H1 (cell line): Measurements from ENCODE around the gene TCEAL1. TPM values are rescaled to one million over a fixed set of nuclear protein-coding genes. Genes with fewer than 3 reads are reported as not detected.

Source experiments
- CTCF ChIA-PET: fragments of 300-600 bp; sonication (Branson Sonifier 250); formaldehyde crosslinking; loops from one replicate; lab custom pipeline; 2021; ENCODE audit not compliant: partially characterized antibody; lab: Charles Lee
- POLR2A ChIA-PET: fragments of 300-600 bp; sonication (Branson Sonifier 250); formaldehyde crosslinking; loops from one replicate; lab custom pipeline; 2021; ENCODE audit warnings: inconsistent platforms; ENCODE audit not compliant: partially characterized antibody; lab: Charles Lee
- DNase-seq, 2 experiments: peaks; one replicate each; pipeline versions ENCODE4 v3.0.0 to v3.0.0-alpha.2; 2010 to 2022; ENCODE audit warnings: low spot score in 2 of 2, low read depth in 1 of 2, mixed read lengths in 1 of 2
- FAIRE-seq: peaks from 2 replicates; lab custom pipeline; 2011; peaks lifted over from hg19 to GRCh38; lab: Jason Lieb, UNC
- H2AFZ ChIP-seq: 2 replicates; pipeline ENCODE4 v1.8.1; 2012; ENCODE audit warnings: low read length, inconsistent platforms
- H2AK5ac ChIP-seq: 2 replicates; pipeline ENCODE4 v1.6.1; 2013; ENCODE audit warnings: low read depth, low read length
- H2BK120ac ChIP-seq: replicated peaks from 2 replicates; pipeline ENCODE3; 2013; ENCODE audit warnings: low read depth, low read length, inconsistent platforms
- H2BK12ac ChIP-seq: 2 replicates; pipeline ENCODE4 v1.6.1; 2013; ENCODE audit warnings: low read depth, low read length
- H2BK15ac ChIP-seq: 2 replicates; pipeline ENCODE4 v1.6.1; 2013; ENCODE audit warnings: low read length
- H2BK20ac ChIP-seq: 2 replicates; pipeline ENCODE4 v1.6.1; 2013; ENCODE audit warnings: low read length
- H2BK5ac ChIP-seq: 2 replicates; pipeline ENCODE4 v1.6.1; 2013; ENCODE audit warnings: low read depth, low read length
- H3K14ac ChIP-seq: 2 replicates; pipeline ENCODE4 v1.6.1; 2013; ENCODE audit warnings: inconsistent platforms; ENCODE audit not compliant: insufficient read length
- H3K18ac ChIP-seq: 2 replicates; pipeline ENCODE4 v1.6.1; 2013; ENCODE audit warnings: low read length; ENCODE audit errors: extremely low read depth
- H3K23ac ChIP-seq: 2 replicates; pipeline ENCODE4 v1.6.1; 2013; ENCODE audit warnings: inconsistent platforms; ENCODE audit not compliant: insufficient read length
- H3K23me2 ChIP-seq: 2 replicates; pipeline ENCODE4 v1.6.1; 2013; ENCODE audit warnings: low read depth, low read length
- H3K27ac ChIP-seq: 2 replicates; pipeline ENCODE4 v1.6.1; 2011; ENCODE audit warnings: low read depth, low read length, inconsistent platforms
- H3K27me3 ChIP-seq, 4 experiments: replicated peaks in 1 of 4; 1 replicate in 1 of 4; 2 replicates in 3 of 4; pipeline versions ENCODE4 v1.6.1 to v1.8.1; 2011 to 2013; ENCODE audit warnings: low read length in 3 of 4, mild to moderate bottlenecking in 3 of 4, inconsistent platforms in 2 of 4, mixed read lengths in 2 of 4, moderate library complexity in 1 of 4; ENCODE audit not compliant: control insufficient read depth in 3 of 4, insufficient read depth in 3 of 4; ENCODE audit errors: extremely low read depth in 1 of 4
- H3K36me3 ChIP-seq, 4 experiments: 2 replicates each; pipeline versions ENCODE4 v1.6.1 to v1.8.1; 2011 to 2013; ENCODE audit warnings: mild to moderate bottlenecking in 4 of 4, low read length in 3 of 4, moderate library complexity in 2 of 4, control low read depth in 1 of 4, inconsistent platforms in 1 of 4; ENCODE audit not compliant: insufficient read depth in 4 of 4, control insufficient read depth in 2 of 4
- H3K4ac ChIP-seq: replicated peaks from 2 replicates; pipeline ENCODE3; 2013; ENCODE audit warnings: low read length, low read depth, mixed read lengths, inconsistent platforms; ENCODE audit not compliant: insufficient read length
- H3K4me1 ChIP-seq, 4 experiments: replicated peaks in 1 of 4; 1 replicate in 1 of 4; 2 replicates in 3 of 4; pipeline versions ENCODE4 v1.6.1 to v1.8.1; 2011 to 2013; ENCODE audit warnings: low read length in 3 of 4, inconsistent platforms in 2 of 4, mixed read lengths in 1 of 4; ENCODE audit not compliant: insufficient read depth in 4 of 4, control insufficient read depth in 3 of 4
- H3K4me2 ChIP-seq, 2 experiments: 2 replicates each; pipeline versions ENCODE4 v1.6.1 to v1.8.1; 2011 to 2013; ENCODE audit warnings: low read depth in 2 of 2, low read length in 2 of 2, control low read depth in 1 of 2, inconsistent platforms in 1 of 2, mild to moderate bottlenecking in 1 of 2; ENCODE audit not compliant: insufficient read depth in 1 of 2
- H3K4me3 ChIP-seq, 4 experiments: fragments of 200-600, 300-600 bp in 1 of 4; sonication (generic), shearing (Covaris generic), sonication (Bioruptor Twin) in 1 of 4; 2 replicates each; pipeline versions ENCODE4 v1.5.1 to v1.8.1; 2011 to 2016; ENCODE audit warnings: low read length in 4 of 4, low read depth in 3 of 4, control low read depth in 2 of 4, inconsistent platforms in 2 of 4, mild to moderate bottlenecking in 2 of 4, mixed read lengths in 1 of 4, moderate library complexity in 1 of 4; ENCODE audit not compliant: insufficient read depth in 2 of 4; ENCODE audit errors: extremely low read depth in 1 of 4
- H3K56ac ChIP-seq: replicated peaks from 2 replicates; pipeline ENCODE3; 2013; ENCODE audit warnings: low read depth, mild to moderate bottlenecking, mixed read lengths, low read length, inconsistent platforms; ENCODE audit not compliant: insufficient read length
- H3K79me1 ChIP-seq: 2 replicates; pipeline ENCODE4 v1.6.1; 2013; ENCODE audit warnings: low read depth, low read length, control low read depth
- H3K79me2 ChIP-seq, 2 experiments: 2 replicates each; pipeline versions ENCODE4 v1.6.1 to v1.8.1; 2012 to 2013; ENCODE audit warnings: low read length in 2 of 2, mild to moderate bottlenecking in 2 of 2, inconsistent platforms in 1 of 2; ENCODE audit not compliant: insufficient read depth in 2 of 2, control insufficient read depth in 1 of 2
- H3K9ac ChIP-seq, 4 experiments: replicated peaks in 1 of 4; 1 replicate in 1 of 4; 2 replicates in 3 of 4; pipeline versions ENCODE4 v1.6.1 to v1.8.1; 2011 to 2013; ENCODE audit warnings: low read depth in 3 of 4, low read length in 3 of 4, control low read depth in 2 of 4, mild to moderate bottlenecking in 2 of 4, moderate library complexity in 2 of 4, inconsistent platforms in 1 of 4; ENCODE audit errors: extremely low read depth in 1 of 4
- H3K9me3 ChIP-seq, 2 experiments: 2 replicates each; pipeline versions ENCODE4 v1.6.1 to v1.8.1; 2012 to 2013; ENCODE audit warnings: mild to moderate bottlenecking in 2 of 2, moderate library complexity in 2 of 2, control low read depth in 1 of 2, inconsistent platforms in 1 of 2, low read depth in 1 of 2, low read length in 1 of 2, mixed read lengths in 1 of 2; ENCODE audit not compliant: insufficient read depth in 2 of 2
- H4K20me1 ChIP-seq, 2 experiments: replicated peaks in 1 of 2; 2 replicates each; pipeline versions ENCODE3 to v1.8.1; 2011 to 2013; ENCODE audit warnings: inconsistent platforms in 2 of 2, low read length in 2 of 2, mild to moderate bottlenecking in 1 of 2; ENCODE audit not compliant: insufficient read depth in 2 of 2, control insufficient read depth in 1 of 2
- H4K5ac ChIP-seq: 2 replicates; pipeline ENCODE4 v1.6.1; 2013; ENCODE audit warnings: low read length, low read depth, mixed read lengths, inconsistent platforms; ENCODE audit not compliant: insufficient read length
- H4K8ac ChIP-seq: 2 replicates; pipeline ENCODE4 v1.8.0; 2013; ENCODE audit warnings: mild to moderate bottlenecking, moderate library complexity, low read length, inconsistent platforms; ENCODE audit not compliant: insufficient read depth; ENCODE audit errors: extremely low read depth
- H4K91ac ChIP-seq: replicated peaks from 2 replicates; pipeline ENCODE3; 2013; ENCODE audit warnings: low read length, mixed read lengths, inconsistent platforms; ENCODE audit not compliant: insufficient read length
- BRCA1 ChIP-seq: IDR thresholded peaks from 2 replicates; pipeline ENCODE4 v1.6.1; 2012; ENCODE audit warnings: low read depth, low read length, improper control_type of control experiment
- CHD1 ChIP-seq: IDR thresholded peaks from 2 replicates; pipeline ENCODE4 v1.6.1; 2012; ENCODE audit warnings: low read depth, low read length, improper control_type of control experiment
- CTCF ChIP-seq, 3 experiments: IDR thresholded peaks; 1 replicate in 2 of 3; 2 replicates in 1 of 3; pipeline versions ENCODE4 v1.5.1 to v1.6.1; 2011; ENCODE audit warnings: low read length in 3 of 3, mild to moderate bottlenecking in 3 of 3, inconsistent platforms in 2 of 3, low read depth in 1 of 3, moderate library complexity in 1 of 3; ENCODE audit not compliant: insufficient read depth in 1 of 3; ENCODE audit errors: control extremely low read depth in 1 of 3
- HDAC2 ChIP-seq, 2 experiments: fragments of 300-600 bp in 1 of 2; sonication (generic) in 1 of 2; IDR thresholded peaks; 2 replicates each; pipeline ENCODE4 v1.6.1; 2011 to 2012; ENCODE audit warnings: low read depth in 2 of 2, low read length in 2 of 2, mild to moderate bottlenecking in 2 of 2, moderate library complexity in 2 of 2, borderline replicate concordance in 1 of 2, inconsistent platforms in 1 of 2
- KDM5A ChIP-seq: fragments of 200-600 bp; IDR thresholded peaks from 2 replicates; pipeline ENCODE4 v1.7.1; 2012; ENCODE audit warnings: mild to moderate bottlenecking, low read length, inconsistent platforms, mixed read lengths
- NRF1 ChIP-seq: IDR thresholded peaks from 2 replicates; pipeline ENCODE4 v1.6.1; 2011; ENCODE audit warnings: mild to moderate bottlenecking, low read depth, low read length, improper control_type of control experiment
- PHF8 ChIP-seq: fragments of 200-600 bp; sonication (generic); conservative IDR thresholded peaks from 2 replicates; pipeline ENCODE4 v1.7.1; 2012; ENCODE audit warnings: low read depth, mild to moderate bottlenecking, inconsistent platforms, low read length, moderate library complexity
- RFX5 ChIP-seq: IDR thresholded peaks from 2 replicates; pipeline ENCODE4 v1.6.1; 2011; ENCODE audit warnings: low read depth, low read length, improper control_type of control experiment, borderline replicate concordance
- RXRA ChIP-seq: IDR thresholded peaks from 2 replicates; pipeline ENCODE4 v1.6.1; 2011; ENCODE audit warnings: low read depth, mild to moderate bottlenecking, low read length, moderate library complexity; ENCODE audit not compliant: insufficient read depth
- TBP ChIP-seq: IDR thresholded peaks from 2 replicates; pipeline ENCODE4 v1.6.1; 2011; ENCODE audit warnings: low read depth, low read length, improper control_type of control experiment
- TEAD4 ChIP-seq: IDR thresholded peaks from 2 replicates; pipeline ENCODE4 v1.6.1; 2012; ENCODE audit warnings: low read depth, low read length, inconsistent platforms, mixed read lengths
- WGBS, 2 experiments: shearing (Covaris generic) in 1 of 2; methylation state at CpG; one replicate each; pipeline versions ENCODE4 v1.1.6 to v1.1.7; 2013 to 2015; ENCODE audit warnings: low lambda C conversion rate in 2 of 2, mixed read lengths in 2 of 2, inconsistent platforms in 1 of 2, low coverage in 1 of 2, missing lambda C conversion rate in 1 of 2; ENCODE audit not compliant: insufficient replicate concordance in 2 of 2, insufficient coverage in 1 of 2, insufficient read length in 1 of 2; ENCODE audit errors: extremely low coverage in 1 of 2, missing lambda C conversion rate in 1 of 2; 5-methylcytosine and 5-hydroxymethylcytosine counted together
- polyA plus RNA-seq, 7 experiments: library from polyadenylated mRNA; depleted of rRNA in 3 of 7; stranded (reverse) in 5 of 7; unstranded in 2 of 7; fragments of >200 nt in 5 of 7; fragments of 200-250 nt in 2 of 7; gene quantifications; 1 replicate in 5 of 7; 2 replicates in 1 of 7; 4 replicates in 1 of 7; pipeline versions ENCODE4 v1.2.1 to v1.2.3, GENCODE V29; 2011 to 2013; ENCODE audit warnings: missing spikeins in 2 of 7, mixed read lengths in 2 of 7
- total RNA-seq: library from RNA; stranded (reverse); fragmentation: NEBNext Ultra II Directional; extraction: Animal tissue kit (Norgen Biotek cat#: 25700); gene quantifications from 2 replicates; pipeline ENCODE4 v1.2.1, GENCODE V29; 2021
- TF ChIP-seq, protein P1 (sequence below): IDR thresholded peaks from 2 replicates; pipeline ENCODE4 v1.6.1; 2012; ENCODE audit warnings: inconsistent platforms

The TCEAL1 gene
- total and polyA plus RNA-seq, 2 of the 8 experiments (the other 6 are each of a cell fraction or from before 2014, with no cell fraction given) = 3.9 to 4.1 TPM

GRCh38 chrX:103656617-103657016, 27.8 kb downstream of the TCEAL1 start:
- H2BK5ac ChIP-seq = no peak overlapping the region
- H4K20me1 ChIP-seq = no peaks in the 10 kb centered on the region
- H3K27ac ChIP-seq = no peak overlapping the region
- FAIRE-seq = no peak
- H3K14ac ChIP-seq = no peak overlapping the region
- 86% methylated on average over 3 of the region's 3 CpGs; no CpG with 5 or more reads in 1 of the 2 experiments for WGBS, 2 experiments
- no peaks in the 10 kb centered on the region for H3K79me2 ChIP-seq
- no peak overlapping the region for H3K4me2 ChIP-seq
- no peaks in the 10 kb centered on the region for H3K9me3 ChIP-seq
- no peaks in the 10 kb centered on the region for H3K4me1 ChIP-seq
- H2AFZ ChIP-seq = no peak overlapping the region
- H4K8ac ChIP-seq = no peak overlapping the region
- CTCF ChIA-PET = no interaction called here
- H3K9ac ChIP-seq = no peak overlapping the region
- H3K23me2 ChIP-seq = no peaks in the 10 kb centered on the region
- no peak for DNase-seq
- no peak for TF ChIP-seq TEAD4
- TF ChIP-seq, protein P1, sequence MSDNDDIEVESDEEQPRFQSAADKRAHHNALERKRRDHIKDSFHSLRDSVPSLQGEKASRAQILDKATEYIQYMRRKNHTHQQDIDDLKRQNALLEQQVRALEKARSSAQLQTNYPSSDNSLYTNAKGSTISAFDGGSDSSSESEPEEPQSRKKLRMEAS = no peak
- TF ChIP-seq TBP = no peak
- TF ChIP-seq RXRA = no peak
- TF ChIP-seq CHD1 = no peak
- no peak for TF ChIP-seq HDAC2 (IDR thresholded peaks at IDR 0.05; ENCODE audit: borderline replicate concordance in 1 of 2, low read depth in 2 of 2, low read length in 2 of 2)
- TF ChIP-seq NRF1 = no peak
- TF ChIP-seq RFX5 = no peak
- TF ChIP-seq PHF8 = no peak
- TF ChIP-seq CTCF (IDR thresholded peaks at IDR 0.05; ENCODE audit: control extremely low read depth in 1 of 3, insufficient read depth in 1 of 3, low read depth in 1 of 3, low read length in 3 of 3) = no peak
- TF ChIP-seq KDM5A = no peak
- no peak for TF ChIP-seq BRCA1
- no peak overlapping the region for H3K23ac ChIP-seq
- no peak overlapping the region for H3K4me3 ChIP-seq
- POLR2A ChIA-PET = interaction anchor here (1.6 kb wide), 1 partner anchor 29 kb away, joined by 6 read pairs; no protein-coding TSS in a partner anchor
- no peak overlapping the region for H4K5ac ChIP-seq
- no peak overlapping the region for H2BK12ac ChIP-seq
- no peak overlapping the region for H2BK20ac ChIP-seq
- no peak overlapping the region for H2BK120ac ChIP-seq
- H3K18ac ChIP-seq = no peak overlapping the region
- H3K4ac ChIP-seq = no peak overlapping the region
- no peak overlapping the region for H3K56ac ChIP-seq
- H3K27me3 ChIP-seq = no peaks in the 10 kb centered on the region
- H4K91ac ChIP-seq = no peak overlapping the region
- H2AK5ac ChIP-seq = no peak overlapping the region
- no peaks in the 10 kb centered on the region for H3K36me3 ChIP-seq
- no peak overlapping the region for H2BK15ac ChIP-seq
- no peaks in the 10 kb centered on the region for H3K79me1 ChIP-seq
